ENCODE measurements around the gene DLAT.
"Not testable (repeated sequence)": the region's sequence is repeated elsewhere in the genome, so short reads cannot be mapped to it uniquely, and the experiment has no call there.

The DLAT gene

DNA sequence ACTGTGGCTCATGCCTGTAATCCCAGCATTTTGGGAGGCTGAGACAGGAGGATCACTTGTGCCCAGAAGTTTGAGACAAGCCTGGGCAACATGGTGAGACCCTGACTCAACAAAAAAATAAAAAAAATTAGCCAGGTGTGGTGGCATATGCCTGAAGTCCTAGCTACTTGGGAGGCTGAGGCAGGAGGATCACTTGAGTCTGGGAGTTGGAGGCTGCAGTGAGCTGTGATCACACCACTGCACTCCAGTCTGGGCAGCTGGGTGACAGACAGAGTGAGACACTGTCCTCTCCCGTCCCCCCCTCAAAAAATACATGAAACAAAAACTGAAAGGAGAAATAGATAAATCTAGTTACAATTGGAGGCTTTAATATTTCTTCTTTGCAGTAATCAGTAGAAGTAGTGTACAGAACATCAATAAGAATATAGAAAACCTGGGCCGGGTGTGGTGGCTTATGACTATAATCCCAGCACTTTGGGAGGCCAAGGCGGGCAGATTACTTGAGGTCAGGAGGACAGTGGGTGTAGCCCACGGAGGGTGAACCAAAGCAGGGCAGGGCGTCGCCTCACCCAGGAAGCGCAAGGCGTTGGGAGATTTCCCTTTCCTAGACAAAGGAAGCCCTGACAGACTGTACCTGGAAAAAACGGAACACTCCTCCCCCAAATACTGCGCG is 19.6 kb upstream of the DLAT start:
- DNase-seq (ENCODE audit: low spot score): no peak

DNA sequence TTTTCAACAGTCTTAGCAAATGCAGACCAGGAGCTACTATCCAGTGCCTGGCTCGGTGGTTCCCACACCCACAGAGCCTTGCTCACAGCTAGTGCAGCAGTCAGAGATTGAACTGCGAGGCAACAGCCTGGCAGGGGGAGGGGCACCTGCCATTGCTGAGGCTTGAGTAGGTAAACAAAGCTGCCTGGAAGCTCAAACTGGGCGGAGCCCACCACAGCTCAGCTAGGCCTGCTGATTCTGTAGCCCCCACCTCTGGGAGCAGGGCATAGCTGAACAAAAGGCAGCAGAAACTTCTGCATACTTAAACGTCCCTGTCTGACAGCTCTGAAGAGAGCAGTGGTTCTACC is 19.1 kb upstream of the DLAT start:
- DNase-seq (ENCODE audit: low spot score): not testable (repeated sequence)

DNA sequence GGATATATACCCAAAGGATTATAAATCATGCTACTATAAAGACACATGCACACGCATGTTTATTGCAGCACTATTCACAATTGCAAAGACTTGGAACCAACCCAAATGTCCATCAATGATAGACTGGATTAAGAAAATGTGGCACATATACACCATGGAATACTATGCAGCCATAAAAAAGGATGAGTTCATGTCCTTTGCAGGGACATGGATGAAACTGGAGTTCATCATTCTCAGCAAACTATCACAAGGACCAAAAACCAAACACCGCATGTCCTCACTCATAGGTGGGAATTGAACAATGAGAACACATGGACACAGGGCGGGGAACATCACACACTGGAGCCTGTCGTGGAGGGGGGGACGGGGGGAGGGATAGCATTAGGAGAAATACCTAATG is 13.8 kb upstream of the DLAT start:
- not testable (repeated sequence) for DNase-seq (ENCODE audit: low spot score)

DNA sequence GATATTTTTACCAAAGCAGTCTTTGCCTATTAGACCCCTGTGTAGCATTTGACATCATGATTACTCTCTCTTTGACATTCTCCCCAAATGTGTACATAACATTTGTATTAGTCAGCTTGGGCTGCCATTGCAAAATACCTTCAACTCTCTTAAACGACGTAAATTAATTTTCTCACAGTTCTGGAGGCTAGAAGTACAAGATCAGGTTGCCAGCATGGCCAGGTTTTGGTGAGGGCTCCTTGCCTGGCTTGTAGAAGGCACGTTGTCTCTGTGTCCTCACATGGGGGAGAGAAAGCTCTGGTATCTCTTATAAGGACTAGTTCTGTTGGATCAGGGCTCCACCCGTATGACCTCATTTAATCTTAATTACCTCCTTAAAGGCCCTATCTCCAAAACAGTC is 12.3 kb upstream of the DLAT start:
- no peak for DNase-seq (ENCODE audit: low spot score)

DNA sequence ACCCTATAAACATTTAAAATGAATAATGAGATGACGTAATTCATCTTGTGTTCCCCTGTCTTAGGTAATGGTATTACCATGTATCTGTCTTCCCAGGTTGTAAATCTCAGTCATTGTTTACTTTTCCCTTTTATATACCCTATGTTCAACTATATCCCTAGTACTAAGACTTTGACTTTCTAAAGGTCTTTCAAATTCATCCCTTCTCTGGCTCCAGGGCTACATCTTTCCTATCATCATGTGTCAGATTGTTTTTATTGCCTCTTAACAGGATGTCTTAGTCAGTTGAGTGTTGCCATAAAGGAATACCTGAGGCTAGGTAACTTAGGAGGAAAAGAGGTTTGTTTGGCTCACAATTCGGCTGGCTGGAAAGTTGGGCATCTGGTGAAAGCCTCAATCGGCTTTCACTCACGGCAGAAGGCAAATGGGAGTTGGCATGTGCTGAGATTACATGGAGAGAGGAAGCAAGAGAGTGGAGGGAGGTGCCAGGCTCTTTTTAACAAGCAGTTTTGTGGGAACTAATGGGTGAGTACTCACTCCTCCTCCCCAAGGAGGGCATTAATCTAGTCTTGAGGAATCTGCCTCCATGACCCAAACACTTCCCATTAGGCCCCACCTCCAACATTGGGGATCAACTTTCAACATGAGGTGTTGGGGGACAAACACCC is 11.6 kb upstream of the DLAT start:
- DNase-seq (ENCODE audit: low spot score): no peak

DNA sequence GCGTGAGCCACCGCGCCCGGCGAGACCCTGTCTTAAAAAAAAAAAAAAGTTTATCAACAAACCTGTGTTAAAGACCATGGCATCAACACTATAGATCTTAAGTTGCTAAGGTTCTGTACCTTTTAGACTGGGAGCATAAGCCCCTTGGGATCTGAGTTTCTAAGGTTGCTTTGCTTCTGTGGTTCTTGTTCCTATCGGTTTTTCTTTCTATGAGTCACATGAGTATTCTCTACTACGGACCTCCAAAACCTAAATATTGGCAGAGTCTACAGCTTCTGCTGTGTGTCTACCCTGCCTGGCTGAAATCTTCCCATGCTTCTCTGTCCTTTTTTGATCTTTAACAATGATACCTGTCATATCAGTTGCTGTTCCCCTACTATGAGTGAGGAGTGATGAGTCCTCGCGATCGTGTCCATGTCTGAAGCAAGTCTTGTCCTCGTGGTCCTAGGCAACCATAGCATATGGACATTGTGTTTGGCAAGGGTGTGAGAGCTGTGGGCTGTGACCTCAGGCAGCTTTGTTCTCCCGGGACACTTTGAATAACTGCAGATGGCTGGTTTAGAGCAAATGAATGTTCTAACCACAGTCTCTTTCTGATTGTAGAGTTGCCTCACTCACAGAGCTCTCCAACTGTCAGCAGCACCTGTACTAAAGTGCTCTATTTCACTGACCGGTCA is 9.0 kb upstream of the DLAT start:
- no peak for DNase-seq (ENCODE audit: low spot score)

DNA sequence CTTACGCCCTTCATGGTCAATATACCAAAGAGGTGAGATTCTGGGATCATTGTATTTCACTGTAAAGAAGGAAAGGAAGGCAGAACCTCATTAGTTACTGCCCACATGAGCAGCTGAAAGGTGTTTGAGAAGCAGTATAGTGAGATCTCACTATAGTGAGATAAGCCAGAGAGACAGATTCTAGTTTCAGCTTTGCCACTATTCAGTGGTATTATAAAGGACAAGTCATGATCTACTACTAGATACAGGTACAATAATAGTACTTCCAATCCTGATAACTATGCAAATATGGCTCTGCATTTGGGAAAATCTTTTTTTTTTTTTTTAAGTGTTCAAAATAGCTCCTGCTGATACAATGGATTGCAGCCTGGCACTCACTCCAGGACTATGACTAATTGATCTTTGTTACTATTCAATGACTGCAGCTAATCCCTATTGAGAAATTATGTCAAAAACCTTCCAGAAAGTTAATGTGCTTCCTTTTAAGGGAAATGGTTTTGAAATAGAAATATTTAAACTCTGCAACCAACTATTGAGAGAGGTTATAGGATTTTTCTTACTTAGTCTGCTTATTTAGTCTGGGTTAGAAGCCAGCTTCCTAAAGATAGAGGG is 8.3 kb upstream of the DLAT start:
- DNase-seq (ENCODE audit: low spot score): no peak

DNA sequence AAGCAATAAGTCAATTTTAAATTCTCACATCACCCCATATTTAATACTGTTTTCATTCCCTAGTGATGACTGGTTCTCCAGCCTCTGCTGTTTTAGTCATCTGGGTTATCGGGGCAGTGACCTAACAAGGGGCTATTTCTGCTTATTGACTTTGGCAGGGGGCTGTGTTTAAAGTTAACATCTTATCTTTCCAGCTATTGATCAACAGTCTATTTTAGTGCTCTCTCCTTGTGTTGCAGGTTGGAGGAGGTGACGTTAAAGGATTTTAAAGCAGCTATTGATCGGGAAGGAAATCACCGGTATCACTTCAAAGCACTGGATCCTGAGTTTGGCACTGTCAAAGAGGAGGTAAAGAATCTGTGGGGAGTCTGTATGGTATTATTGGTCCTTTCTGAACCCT is 7.7 kb upstream of the DLAT start:
- DNase-seq (ENCODE audit: low spot score): no peak

DNA sequence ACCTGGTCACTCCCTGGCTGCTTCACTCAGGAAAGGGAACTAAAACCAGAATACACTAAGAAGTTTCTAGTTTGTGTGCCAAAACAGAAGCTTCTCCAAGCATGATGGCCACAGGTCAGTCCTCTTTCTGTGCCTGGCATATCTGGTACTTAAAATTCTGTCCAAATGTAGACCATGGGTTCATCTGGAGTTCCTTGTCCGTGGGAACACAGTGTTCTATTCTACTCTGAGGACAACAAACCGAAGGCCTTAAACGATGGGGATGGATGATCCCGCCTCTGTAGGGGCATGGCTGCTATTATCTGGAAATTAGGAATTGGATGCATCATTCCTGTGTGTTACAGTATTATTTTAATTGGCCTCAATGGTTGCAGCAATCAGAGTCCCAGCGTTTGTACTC is 6.1 kb upstream of the DLAT start:
- no peak for DNase-seq (ENCODE audit: low spot score)

DNA sequence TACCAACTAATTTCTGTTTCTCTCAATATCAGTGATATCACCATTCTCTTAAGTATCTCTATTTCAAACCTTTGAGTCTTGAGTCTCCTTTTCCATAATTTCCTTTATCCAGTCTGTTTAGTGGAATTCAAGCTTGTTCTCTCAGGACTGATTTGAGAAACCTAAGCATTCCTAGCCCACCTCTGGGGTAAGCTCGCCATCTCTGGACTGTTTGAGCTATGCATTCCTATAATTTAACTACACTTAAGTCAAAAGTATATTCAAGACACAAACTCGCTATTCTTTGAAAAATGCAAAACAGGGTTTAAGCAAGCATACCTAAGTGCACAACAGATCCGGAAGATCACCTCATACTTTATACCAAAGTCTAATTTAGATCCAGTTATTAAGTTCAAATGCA is 2.1 kb upstream of the DLAT start:
- DNase-seq (ENCODE audit: low spot score): no peak

DNA sequence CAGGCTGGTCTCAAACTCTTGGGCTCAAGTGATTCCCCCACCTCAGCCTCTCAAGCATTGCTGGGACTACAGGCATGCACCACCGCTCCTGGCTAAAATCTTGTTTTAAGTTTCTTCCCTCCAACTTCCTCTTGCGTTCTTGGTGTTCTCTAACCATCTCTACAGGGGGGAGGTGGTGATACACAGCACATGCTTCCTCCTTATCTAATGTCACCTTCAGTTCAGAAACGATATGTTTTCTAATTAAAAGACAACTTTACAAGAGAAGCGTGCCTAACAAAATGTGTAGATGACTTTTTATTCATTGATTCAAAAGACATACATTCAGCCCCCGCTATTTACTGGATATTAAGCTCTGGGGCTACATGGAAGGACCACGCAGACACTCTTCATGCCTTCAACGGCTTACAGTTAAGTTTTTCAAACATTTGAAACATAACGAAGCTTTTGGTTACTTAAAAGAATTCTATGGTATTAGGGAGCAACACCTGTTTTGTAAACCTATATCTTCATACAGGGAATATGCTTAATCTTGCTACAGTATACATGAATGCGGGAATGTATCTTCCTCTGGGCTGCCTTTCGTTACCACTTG is 933 bp upstream of the DLAT start:
- DNase-seq (ENCODE audit: low spot score): no peak

DNA sequence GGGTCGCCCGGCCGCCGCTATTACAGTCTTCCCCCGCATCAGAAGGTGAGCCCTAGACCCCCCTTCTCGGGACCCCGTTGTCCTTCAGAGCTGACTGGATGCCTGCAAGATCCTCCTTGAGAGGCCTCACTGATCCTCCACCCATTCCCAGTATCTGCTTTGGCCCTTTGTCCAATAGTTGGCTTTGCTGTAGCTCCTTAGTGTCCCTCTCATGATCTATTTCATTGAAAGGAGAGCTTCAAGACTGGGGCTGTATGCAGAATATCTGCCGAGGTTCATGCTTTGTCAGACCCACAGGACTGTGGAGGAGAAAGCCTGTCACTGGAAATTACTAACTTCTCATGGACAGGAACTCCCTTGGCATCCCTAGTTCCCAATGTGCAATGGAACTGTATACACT is 499 bp downstream of the DLAT start:
- DNase-seq (ENCODE audit: low spot score): no peak

DNA sequence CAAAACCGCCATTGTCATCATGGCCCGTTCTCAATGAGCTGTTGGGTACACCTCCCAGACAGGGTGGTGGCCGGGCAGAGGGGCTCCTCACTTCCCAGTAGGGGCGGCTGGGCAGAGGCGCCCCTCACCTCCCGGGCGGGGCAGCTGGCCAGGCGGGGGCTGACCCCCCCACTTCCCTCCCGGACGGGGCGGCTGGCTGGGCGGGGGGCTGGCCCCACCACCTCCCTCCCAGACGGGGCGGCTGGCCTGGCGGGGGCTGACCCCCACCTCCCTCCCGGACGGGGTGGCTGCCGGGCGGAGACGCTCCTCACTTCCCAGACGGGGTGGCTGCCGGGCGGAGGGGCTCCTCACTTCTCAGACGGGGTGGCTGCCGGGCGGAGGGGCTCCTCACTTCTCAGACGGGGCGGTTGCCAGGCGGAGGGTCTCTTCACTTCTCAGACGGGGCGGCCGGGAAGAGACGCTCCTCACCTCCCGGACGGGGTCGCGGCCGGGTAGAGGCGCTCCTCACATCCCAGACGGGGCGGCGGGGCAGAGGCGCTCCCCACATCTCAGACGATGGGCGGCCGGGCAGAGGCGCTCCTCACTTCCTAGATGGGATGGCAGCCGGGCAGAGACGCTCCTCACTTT is 1.7 kb downstream of the DLAT start:
- not testable (repeated sequence) for DNase-seq (ENCODE audit: low spot score)

DNA sequence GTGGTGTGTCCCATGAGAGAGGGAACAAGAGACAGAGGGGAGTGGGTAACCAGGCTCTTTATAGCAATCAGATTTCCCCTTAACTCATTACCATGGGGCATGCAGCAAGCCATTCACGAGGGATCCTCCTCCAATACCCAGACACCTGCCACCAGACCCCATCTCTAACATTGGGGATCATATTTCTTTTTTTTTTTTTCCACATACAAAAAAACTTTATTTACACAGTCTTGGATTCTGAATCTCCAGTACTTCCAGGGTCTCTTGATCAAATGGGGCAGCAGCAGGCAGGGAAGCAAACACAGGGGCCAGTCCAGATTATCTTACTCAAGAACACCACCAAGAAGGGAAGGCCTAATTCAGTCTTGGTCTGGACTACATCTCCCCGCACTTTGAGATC is 4.3 kb downstream of the DLAT start:
- no peak for DNase-seq (ENCODE audit: low spot score)

DNA sequence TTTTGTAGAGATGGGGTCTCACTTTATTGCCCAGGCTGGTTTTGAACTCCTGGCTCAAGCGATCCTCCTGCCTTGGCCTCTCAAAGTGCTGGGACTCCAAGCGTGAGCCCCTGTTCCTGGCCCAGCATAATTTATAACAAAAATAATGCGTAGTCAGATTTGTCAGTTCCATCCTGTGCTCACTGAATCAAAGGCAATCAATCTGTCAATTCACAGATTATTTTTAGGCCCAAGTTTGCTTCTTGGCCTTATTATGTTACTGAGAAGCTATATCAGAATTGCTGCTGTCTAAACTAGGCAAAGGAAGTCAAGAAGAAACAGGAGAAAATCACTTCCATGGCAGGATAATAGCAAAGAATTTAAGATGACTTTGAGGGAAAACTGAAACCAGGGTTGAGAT is 8.7 kb downstream of the DLAT start:
- DNase-seq (ENCODE audit: low spot score): peak; percentile 42

DNA sequence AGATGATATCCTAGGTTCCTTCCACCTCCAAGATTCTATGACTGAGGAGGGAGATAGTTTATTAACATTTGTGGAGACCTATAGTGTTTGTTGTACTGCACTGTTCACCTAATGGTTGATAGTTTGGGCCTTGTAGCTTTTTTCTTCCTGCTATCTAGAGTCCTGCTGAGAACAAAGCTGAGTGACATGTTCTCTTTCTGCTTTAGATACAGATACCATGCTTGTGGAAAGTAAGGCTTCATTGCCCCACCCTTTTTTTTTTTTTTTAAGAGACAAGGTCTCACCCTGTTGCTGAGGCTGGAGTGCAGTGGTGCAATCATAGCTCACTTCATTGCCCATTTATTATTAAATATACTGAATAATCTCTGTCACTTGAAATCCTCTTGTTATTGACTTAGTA is 12.3 kb downstream of the DLAT start:
- DNase-seq (ENCODE audit: low spot score): no peak

DNA sequence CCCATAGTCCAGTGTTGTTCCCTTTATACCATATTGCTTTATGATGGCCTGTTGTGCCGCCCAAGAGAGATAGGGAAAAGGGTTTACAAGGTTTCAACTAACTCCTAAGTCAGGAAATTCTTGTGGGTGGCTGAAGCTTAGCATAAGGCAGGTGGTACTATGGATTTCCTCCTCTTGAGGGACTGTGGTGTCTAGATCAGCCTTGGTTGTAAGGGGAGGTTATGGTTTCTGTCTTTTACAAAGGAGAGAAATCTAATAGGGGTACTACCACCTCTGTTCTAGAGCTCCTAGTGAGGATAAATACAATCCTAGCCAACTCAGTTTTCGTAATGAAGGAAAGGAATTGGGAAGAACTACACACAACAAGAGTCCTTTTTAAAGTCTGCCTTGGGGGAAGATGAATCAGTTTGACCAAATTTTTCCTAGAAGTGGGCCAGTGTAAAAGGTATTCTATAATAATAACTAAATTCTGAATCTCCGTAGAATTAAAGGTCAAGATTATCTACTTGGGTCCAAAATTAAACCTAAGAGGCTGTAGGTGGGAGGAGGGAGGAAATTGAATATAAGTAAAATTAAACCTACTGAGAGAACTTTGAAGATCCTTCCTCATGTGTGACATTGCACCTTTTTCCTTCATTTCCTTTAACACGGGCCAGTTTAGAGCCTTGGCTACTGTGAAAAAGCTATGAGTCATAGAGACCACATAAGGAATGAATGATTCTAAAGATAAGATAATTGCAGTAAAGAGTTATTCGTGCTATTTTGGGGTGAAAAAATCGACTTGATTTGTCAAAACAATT is 17.2 kb downstream of the DLAT start:
- no peak for DNase-seq (ENCODE audit: low spot score)

DNA sequence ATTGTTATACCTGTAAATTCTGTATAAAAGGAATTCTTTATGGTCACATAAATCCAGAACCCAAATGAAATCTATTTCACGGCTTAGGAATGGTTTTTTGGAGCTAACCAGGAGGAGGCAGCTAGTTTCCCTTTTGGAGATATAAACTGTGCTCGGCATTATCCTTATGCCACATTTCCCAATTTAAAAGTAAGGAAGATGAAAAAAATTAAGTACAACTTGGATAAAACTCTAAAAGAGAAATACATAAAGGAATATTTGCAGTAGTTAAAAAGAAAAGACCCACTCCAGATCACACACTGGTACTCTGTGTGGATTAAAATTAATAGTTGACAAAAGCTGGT is 17.7 kb downstream of the DLAT start:
- no peak for DNase-seq (ENCODE audit: low spot score)

DNA sequence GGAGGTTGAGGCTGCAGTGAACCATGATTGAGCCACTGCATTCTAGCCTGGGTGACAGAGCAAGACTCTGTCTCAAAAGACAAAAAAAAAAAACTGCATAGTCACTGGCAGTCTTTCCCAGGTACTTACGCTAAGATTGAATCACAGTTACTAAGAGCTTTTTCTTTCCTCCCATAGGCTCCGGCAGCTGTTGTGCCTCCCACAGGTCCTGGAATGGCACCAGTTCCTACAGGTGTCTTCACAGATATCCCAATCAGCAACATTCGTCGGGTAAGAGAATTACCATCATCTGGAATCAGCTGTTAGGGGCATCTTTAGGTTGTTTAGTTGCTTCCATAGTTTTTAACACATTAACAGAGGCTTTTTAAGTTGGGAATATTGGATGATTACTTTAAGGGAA is 19.8 kb downstream of the DLAT start:
- no peak for DNase-seq (ENCODE audit: low spot score)

DNA sequence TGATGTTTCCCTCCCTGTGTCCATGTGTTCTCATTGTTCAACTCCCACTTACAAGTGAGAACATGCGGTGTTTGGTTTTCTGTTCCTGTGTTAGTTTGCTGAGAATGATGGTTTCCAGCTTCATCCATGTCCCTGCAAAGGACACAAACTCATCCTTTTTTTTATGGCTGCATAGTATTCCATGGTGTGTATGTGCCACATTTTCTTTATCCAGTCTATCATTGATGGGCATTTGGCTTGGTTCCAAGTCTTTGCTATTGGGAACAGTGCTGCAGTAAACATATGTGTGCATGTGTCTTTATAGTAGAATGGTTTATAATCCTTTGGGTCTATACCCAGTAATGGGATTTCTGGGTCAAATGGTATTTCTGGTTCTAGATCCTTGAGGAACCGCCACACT is 21.4 kb downstream of the DLAT start:
- DNase-seq (ENCODE audit: low spot score): not testable (repeated sequence)

DNA sequence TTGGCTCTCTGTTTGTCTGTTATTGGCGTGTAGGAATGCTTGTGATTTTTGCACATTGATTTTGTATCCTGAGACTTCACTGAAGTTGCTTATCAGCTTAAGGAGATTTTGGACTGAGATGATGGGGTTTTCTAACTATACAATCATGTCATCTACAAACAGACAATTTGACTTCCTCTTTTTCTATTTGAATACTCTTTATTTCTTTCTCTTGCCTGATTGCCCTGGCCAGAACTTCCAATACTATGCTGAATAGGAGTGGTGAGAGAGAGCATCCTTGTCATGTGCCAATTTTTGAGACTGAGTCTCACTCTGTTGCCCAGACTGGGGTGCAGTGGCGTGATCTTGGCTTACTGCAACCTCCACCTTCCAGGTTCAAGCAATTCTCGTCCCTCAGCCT is 23.0 kb downstream of the DLAT start:
- not testable (repeated sequence) for DNase-seq (ENCODE audit: low spot score)

DNA sequence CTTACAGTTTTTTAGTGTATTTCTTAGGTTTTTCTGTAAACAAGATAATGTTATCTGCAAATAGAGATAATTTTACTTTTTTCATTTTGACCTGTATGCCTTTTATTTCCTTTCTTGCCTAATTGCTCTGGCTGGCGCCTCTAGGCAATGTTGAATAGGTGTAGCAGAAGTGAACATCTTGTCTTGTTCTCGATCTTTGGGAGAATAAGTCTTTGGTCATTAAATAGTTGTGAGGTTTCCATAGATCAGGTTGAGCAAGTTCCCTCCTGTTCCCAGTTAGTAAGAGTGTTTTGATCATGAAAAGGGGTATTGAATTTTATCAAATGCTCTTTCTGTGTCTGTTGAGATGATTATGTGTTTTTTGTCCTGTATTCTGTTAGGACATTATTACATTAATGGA is 24.6 kb downstream of the DLAT start:
- DNase-seq (ENCODE audit: low spot score): no peak
